Stimulated activated CD4-positive, alpha-beta T cell treated with anti-CD3 and anti-CD28 coated beads, TNF-alpha, amount 100 ng/mL, for 24 hours (primary cell): Measurements from ENCODE around the gene SPAG5.
"Not testable (repeated sequence)": the region's sequence is repeated elsewhere in the genome, so short reads cannot be mapped to it uniquely, and the experiment has no call there.

ENCODE experiments used
- DNase-seq, 3 experiments: peaks; one replicate each; pipeline ENCODE4 v3.0.0-alpha.2; 2020; ENCODE audit warnings: low read depth in 3 of 3

The SPAG5 gene

DNA sequence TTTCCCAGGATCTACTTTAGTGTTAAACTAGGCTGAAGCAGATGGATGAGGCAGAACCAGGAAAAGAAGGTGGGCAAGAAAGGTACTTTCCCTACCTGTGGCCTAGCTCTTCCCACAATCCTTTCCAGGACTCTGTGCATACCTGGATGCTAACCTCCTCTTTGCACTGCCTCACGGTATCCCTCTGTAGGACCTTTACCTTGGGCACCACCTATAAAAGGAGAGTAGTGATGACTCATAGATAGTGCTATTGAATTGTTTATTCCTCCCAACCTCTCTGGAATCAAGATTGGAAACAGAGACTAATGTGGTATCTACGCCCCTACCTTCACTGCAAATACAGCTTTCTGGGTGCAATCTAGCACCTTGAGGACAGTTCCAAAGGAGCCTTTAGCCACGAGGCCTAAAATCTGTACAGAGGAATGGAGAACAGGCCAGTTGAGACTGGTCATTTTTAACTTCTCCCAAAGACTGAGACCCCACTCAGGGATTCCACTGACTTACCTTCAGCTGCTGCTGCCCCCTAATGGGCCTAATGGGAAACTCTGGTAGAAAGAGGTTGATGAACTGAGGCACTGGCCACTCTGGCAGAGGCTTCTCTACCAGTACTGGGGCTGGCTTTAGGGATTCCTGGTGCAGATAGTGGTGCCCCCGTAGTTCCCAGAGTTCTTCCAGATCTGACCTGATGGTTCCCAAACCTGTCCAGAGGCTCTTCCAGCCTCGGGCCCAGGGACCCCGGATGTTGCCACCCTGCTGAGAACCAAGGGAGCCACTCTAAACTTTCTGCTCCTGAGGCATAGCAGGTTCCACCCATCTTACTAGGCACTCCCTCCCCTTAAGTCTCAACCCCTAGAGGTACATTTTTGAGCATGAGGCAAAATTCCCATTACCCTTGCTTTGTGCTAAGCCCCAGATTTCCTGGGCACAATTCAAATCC is 14.4 kb upstream of the SPAG5 start:
- DNase-seq, result no peak

GRCh38 chr17:28612531-28612930 is 13.7 kb upstream of the SPAG5 start:
- no peak for DNase-seq

DNA sequence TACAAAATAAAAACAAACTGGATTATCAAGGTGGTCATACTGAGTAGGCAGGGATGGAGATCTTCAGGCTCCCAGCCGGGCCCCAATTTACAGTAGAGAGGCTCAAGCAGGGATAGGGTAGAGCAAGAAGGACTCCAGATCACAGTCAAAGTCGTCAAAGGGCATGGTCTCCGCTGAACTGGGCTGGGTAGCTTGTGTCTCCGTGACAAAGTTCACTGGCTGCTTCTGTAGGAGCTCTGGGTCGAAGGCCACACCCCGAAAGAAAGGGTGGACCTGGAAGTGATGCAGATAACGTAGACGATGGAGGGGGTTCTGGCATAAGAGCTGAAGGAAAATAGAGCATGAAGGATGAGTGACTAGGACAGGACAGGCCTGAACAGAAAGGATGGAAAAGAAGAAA is 11.6 kb upstream of the SPAG5 start:
- no peak for DNase-seq

- DNase-seq, result not testable (repeated sequence)
These were observed 5.2 kb upstream of the SPAG5 start for GRCh38 chr17:28604031-28604430.

GRCh38 chr17:28599311-28600184 is 723 bp upstream of the SPAG5 start:
- peak; percentile 25 to 70 (median 53) for DNase-seq

GRCh38 chr17:28598389-28598788 is 436 bp downstream of the SPAG5 start:
- DNase-seq, result no peak

GRCh38 chr17:28597606-28598383 is 1.0 kb downstream of the SPAG5 start:
- DNase-seq, result no peak

GRCh38 chr17:28592260-28592659 is 6.6 kb downstream of the SPAG5 start:
- no peak for DNase-seq

GRCh38 chr17:28585851-28586250 is 13.0 kb downstream of the SPAG5 start:
- no peak for DNase-seq

- DNase-seq, result no peak
These were observed 14.4 kb downstream of the SPAG5 start for GRCh38 chr17:28584434-28584833.

DNA sequence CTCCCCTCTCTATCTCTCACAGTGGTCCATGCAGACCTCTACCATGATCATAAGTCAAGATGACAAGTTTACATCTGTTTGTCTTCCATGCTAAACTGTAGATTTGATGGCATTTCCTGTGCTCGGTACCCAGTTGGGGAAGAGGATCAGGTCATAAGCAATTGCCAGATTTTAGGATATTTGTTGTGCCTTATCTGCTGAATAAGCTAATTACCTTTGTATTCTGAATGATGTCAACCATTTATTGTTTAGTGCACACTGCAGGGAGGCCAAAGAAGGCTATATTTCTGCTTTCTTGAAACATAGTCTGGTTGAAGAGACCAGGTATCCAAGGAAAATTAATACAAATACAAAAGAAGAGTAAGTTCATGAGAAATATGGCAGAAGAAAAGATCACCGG is 16.3 kb downstream of the SPAG5 start:
- DNase-seq, result no peak

DNA sequence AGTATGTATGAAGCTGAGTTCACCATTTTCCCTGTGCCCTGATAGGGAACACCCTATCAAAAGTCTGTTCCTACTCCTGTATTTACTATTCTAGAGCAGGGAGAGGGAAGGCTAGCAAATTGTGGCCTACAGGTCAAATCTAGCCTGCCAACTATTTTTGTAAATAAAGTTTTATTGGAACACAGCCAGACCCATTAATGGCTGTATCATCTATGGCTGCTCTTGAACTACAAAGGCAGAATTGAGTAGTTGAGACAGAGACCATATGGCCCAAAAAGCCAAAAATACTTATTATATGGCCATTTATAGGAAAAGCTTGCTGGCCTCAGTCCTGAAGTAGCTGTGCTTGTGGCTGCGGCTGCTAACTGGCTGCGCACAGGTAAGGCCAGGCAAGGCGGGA is 17.9 kb downstream of the SPAG5 start:
- no peak for DNase-seq

GRCh38 chr17:28579526-28579925 is 19.3 kb downstream of the SPAG5 start:
- DNase-seq, result no peak

DNA sequence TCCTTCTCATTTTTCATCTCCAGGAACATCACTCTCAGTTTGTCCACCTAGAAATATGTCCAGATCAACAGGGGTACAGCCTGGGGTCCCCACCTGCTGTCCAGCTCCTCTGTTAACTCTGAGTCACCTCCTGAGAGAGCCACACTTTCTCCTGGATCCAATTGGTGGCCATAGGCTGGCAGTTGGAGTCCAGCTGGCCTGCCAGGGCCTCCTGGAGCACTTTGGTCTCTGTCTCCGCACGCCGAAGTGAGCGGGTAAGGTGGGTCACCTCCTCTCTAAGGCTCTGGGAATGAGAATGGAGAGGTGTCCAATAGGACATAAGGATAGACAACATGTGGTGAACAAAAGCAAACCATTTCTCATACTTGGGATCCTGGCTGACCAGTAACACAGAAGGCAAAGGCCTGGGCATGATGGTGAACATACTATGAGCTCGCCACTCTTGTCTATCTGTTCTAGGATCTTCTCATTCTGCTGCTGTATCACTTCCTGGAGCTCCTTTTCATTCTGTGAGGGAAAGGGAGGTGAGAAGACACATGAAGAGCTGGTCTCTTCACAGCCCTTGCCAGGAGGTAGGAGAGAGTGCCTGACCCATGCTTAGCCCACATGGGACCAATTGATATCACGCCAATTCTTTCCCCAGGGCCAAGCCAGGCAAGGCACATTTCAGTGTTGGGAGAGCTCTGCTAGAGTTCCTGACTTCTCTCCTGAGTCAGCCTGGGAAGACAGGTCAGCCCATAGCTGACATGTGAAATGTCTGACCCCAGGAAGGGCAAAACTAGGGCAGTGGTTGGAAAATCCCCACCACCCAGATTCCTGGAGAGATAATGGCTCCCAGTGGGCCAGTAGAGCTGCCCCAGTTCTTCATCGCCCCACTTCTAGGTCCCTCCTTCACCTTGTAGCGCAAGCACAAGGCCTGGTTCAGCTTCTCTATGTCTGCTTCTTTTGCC is 20.3 kb downstream of the SPAG5 start:
- DNase-seq, result no peak

DNA sequence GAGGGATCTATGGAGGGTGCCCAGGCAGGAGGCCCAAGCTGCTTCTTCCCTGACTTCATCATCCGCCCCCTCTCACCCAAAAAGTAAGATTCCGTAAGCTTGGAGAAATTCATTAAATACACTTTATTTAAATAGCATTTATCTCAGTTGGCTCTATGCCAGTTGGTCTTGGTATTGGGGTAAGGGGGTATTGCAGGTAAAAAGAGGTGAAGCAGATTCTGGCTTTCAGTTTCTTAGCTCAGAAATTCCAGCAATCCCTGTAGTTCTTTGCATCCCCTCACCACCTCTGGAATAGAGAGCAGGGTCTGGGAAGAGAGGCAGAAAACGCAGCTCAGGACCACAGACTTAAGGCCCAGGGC is 21.4 kb downstream of the SPAG5 start:
- no peak for DNase-seq

GRCh38 chr17:28576758-28577465 is 21.9 kb downstream of the SPAG5 start, which contains the start of gene ALDOC:
Gene ALDOC, minus strand, starts transcription at chr17:28576895. Its CDS starts 1,363 bp downstream, at chr17:28575532.
- DNase-seq, result peak; percentile 92 to 99 (median 92)

DNA sequence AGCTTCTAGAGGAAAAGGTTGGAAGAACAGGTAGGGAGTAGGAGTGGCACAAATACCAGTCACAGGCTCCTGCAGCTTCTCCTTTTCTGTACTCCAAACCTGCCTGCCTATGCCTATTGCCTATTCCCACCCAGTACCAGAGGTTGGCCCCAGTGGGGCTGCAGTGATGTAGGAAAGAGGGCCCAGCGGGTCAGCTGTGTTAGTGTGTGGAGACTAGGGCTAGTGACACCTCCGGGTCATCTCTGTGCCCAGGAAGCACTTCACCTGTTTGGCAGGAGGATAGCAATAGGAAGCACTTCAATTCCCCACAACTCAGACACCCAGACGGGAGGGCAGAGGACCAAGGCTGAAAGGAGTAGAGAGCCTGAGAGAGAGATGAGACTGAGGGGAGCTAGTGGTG is 22.8 kb downstream of the SPAG5 start:
- DNase-seq, result not testable (repeated sequence)

GRCh38 chr17:28575126-28575795 is 23.6 kb downstream of the SPAG5 start:
- no peak for DNase-seq

- no peak for DNase-seq
These were observed 24.3 kb downstream of the SPAG5 start for GRCh38 chr17:28574526-28574925.
